ENCODE measurements around the gene AMY2A. TPM values are rescaled to one million over a fixed set of nuclear protein-coding genes. Genes with fewer than 3 reads are reported as not detected.
"Not testable (repeated sequence)": the region's sequence is repeated elsewhere in the genome, so short reads cannot be mapped to it uniquely, and the experiment has no call there.

The AMY2A gene
- total and polyA plus RNA-seq, 7 donors: 0.01 to 1.4 (median 0.23) TPM; not detected in 3

GRCh38 chr1:103654133-103654532, 36.9 kb downstream of the AMY2A start:
- DNase-seq; H3K27me3 ChIP-seq (ENCODE audit: insufficient read depth in 3 of 3, low read length in 2 of 3); intact Hi-C loops (cut with DNase I); H3K4me3 ChIP-seq; H3K27ac ChIP-seq; H3K9me3 ChIP-seq; H3K36me3 ChIP-seq (ENCODE audit: insufficient read depth in 1 of 2, low read depth in 1 of 2); H3K4me1 ChIP-seq; ATAC-seq: not testable (repeated sequence)
- no CpG with 5 or more reads among the region's 6 CpGs for WGBS, 3 donors

DNA sequence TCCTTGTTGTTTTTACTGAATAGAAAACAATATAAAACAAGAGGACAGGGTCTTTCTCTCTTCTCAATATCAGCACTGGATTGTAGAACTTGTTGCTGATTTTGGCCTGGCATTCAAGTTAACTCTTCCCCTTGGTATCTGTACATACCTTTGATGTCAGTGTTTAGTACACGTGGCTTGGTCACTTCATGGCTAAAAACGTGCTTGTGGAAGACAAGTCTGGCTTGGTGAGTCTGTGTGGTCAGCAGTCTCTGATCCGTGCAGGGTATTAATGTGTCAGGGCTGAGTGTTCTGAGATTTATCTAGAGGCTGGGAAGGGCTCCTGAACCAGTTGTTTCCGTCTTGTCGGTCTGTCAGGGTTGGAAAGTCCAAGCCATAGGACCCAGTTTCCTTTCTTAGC, 38.2 kb downstream of the AMY2A start, which contains the start of gene AMY1A:
AMY1A (plus strand) TSS at position 301 of the 400 bp plus-strand sequence. CDS start 571 bp downstream, outside the sequence.
- H3K9me3 ChIP-seq; H3K27me3 ChIP-seq (ENCODE audit: insufficient read depth in 3 of 3, low read length in 2 of 3); H3K36me3 ChIP-seq (ENCODE audit: insufficient read depth in 1 of 2, low read depth in 1 of 2); intact Hi-C loops (cut with DNase I); H3K4me1 ChIP-seq; H3K27ac ChIP-seq; DNase-seq; H3K4me3 ChIP-seq; ATAC-seq: not testable (repeated sequence)
- no CpG with 5 or more reads among the region's 5 CpGs for WGBS, 3 donors

Other genes starting within 250 kb of the AMY2A start
- gene RNPC3, start 91.7 kb upstream of the AMY2A start, total RNA-seq: 10 to 100 TPM; 12.4 to 27.5 (median 18.8) TPM
- gene RNPC3, start 91.7 kb upstream of the AMY2A start, polyA plus RNA-seq: 10 to 100 TPM in 2 of 3 donors, 1 to 10 TPM in 1; 8.3 to 22.5 (median 13.4) TPM
- gene AMY2B, start 45.8 kb upstream of the AMY2A start, total RNA-seq: 10 to 100 TPM; 12.5 to 28.0 (median 22.2) TPM
- 10 to 100 TPM in 2 of 3 donors, 1 to 10 TPM in 1; 5.5 to 11.1 (median 10.9) TPM for gene AMY2B, start 45.8 kb upstream of the AMY2A start, polyA plus RNA-seq
- not detected for gene AMY1A, start 38.3 kb downstream of the AMY2A start, total RNA-seq
- not detected for gene AMY1A, start 38.3 kb downstream of the AMY2A start, polyA plus RNA-seq
- not detected for gene AMY1B, start 78.8 kb downstream of the AMY2A start, total RNA-seq
- not detected for gene AMY1B, start 78.8 kb downstream of the AMY2A start, polyA plus RNA-seq
- gene AMY1C, start 132.5 kb downstream of the AMY2A start, total RNA-seq: under 1 TPM in 1 of 4 donors, not detected in 3; 0.40 TPM
- not detected for gene AMY1C, start 132.5 kb downstream of the AMY2A start, polyA plus RNA-seq